ENCODE data around the gene NBR1. TPM values are rescaled to one million over a fixed set of nuclear protein-coding genes. Genes with fewer than 3 reads are reported as not detected.
A peak's percentile ranks its signal among the peaks of the same experiment; 100 is the strongest.

NBR1 gene
- total RNA-seq, 4 donors from 2014 or later, result 135 to 162 (median 145) TPM

DNA sequence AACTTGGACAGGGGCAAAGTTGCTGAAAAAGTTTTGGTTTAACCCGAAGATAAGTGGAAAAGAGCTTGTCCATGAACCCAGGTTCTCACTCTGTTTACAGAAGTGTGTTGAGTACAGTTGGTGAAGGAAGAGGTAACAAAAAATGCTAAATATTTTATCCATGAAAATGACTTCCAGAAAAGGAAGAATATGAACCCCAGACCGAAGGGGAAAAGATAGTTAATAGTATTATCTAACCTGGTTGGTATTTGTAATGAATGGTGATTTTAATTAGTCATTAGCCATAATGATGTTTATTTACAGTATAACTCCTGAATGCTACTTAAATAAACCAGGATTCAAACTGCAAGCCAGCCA is 40.1 kb downstream of the NBR1 start:
- intact Hi-C loops (cut with DNase I; ENCODE audit: low total_unique reads), result no loop called here
- in situ Hi-C loops (cut with MboI; ENCODE audit: low sequenced_read_pairs in 4 of 4), result loop anchor here in 1 of 4 donors (25.0 kb wide), 2 partner anchors 101 to 276 kb away; partner anchors contain the start of gene DHX8
- DNase-seq (no peak), ATAC-seq (no peak)
- Histone ChIP-seq H3K4me3 (peak overlapping the region; percentile 49 to 54 (median 52)), H3K4me1 (no peaks in the 10 kb centered on the region), H3K36me3 (peaks cover 8 to 69% of the 10 kb centered on the region in 2 donors), H3K9me3 (no peaks in the 10 kb centered on the region), H3K27ac (peak overlapping the region; percentile 51 to 70 (median 62)), H3K27me3 (no peaks in the 10 kb centered on the region)
- TF ChIP-seq, protein P1, sequence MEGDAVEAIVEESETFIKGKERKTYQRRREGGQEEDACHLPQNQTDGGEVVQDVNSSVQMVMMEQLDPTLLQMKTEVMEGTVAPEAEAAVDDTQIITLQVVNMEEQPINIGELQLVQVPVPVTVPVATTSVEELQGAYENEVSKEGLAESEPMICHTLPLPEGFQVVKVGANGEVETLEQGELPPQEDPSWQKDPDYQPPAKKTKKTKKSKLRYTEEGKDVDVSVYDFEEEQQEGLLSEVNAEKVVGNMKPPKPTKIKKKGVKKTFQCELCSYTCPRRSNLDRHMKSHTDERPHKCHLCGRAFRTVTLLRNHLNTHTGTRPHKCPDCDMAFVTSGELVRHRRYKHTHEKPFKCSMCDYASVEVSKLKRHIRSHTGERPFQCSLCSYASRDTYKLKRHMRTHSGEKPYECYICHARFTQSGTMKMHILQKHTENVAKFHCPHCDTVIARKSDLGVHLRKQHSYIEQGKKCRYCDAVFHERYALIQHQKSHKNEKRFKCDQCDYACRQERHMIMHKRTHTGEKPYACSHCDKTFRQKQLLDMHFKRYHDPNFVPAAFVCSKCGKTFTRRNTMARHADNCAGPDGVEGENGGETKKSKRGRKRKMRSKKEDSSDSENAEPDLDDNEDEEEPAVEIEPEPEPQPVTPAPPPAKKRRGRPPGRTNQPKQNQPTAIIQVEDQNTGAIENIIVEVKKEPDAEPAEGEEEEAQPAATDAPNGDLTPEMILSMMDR (IDR thresholded peaks at IDR 0.05 in 4 of 5, conservative IDR thresholded peaks at IDR 0.05 in 1 of 5), result no peak
- no peak for TF ChIP-seq POLR2A (IDR thresholded peaks at IDR 0.05)

DNA sequence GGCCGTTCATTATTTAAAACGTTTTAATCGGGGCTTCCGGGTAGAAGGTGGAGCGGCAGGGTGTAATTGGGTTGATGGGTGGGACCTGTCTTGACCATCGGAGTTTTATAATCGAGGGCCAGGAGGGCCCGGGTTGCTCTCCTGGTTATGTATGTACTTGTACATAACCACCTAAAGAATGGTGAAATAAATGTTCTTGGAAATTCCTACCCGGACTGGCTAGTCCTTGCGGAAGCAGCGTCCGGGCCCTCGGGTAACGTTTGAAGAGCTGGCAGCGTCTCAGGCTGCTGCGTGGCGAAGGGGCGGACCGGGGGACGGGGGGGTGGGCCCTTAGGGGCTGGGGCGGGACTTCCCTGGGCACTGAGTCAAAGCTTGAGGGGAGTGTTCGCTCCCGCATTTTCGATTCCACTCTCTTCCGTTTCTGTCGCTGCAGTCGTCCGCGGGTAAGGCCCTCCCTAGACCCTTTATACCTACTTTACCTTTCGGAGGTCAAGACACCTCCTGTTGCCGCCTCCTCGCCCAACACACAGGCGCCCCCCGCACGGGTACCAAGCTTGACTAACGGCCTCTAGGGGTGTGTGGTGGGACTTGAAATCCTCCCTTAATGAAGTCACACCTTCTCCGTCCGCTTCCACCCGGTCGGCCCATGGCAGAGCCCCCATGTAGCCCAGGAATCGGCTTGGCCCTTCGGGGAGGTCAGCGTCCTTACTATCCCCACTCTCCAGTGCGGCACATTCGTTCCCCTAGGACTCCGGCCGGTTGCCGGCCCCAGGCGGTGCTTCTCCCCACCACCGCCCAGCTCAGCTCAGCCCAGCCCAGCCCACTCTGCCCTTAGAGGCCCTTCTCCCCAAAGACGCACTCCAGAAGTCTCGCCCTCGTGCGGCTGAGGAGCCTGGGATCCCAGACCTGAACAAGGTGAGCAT is 40.7 kb downstream of the NBR1 start, which contains the start of gene TMEM106A:
Gene TMEM106A (plus strand): TSS at position 396 of the 923 bp plus-strand sequence. CDS start 1,167 bp downstream, outside the sequence.
- Histone ChIP-seq H3K4me3 (peak within 1 kb of the TSS; percentile 51 to 63 (median 54)), H3K9me3 (no peaks in the 10 kb centered on the region), H3K27ac (peak within 1 kb of the TSS; percentile 51 to 75 (median 62)), H3K4me1 (no peaks in the 10 kb centered on the region), H3K27me3 (no peaks in the 10 kb centered on the region), H3K36me3 (peaks cover 8 to 69% of the 10 kb centered on the region in 2 donors)
- intact Hi-C loops (cut with DNase I; ENCODE audit: low total_unique reads) (no loop called here), in situ Hi-C loops (cut with MboI; ENCODE audit: low sequenced_read_pairs in 4 of 4) (loop anchor here in 1 of 4 donors (25.0 kb wide), 2 partner anchors 101 to 276 kb away; partner anchors contain the start of gene DHX8)
- ATAC-seq, result peak; percentile 67 to 70
- peak; percentile 44 to 45 for DNase-seq
- TF ChIP-seq, protein P1 (IDR thresholded peaks at IDR 0.05 in 4 of 5, conservative IDR thresholded peaks at IDR 0.05 in 1 of 5), result peak in 2 of 5 experiments; percentile 13 to 20
- peak; percentile 4 to 19 for TF ChIP-seq POLR2A (IDR thresholded peaks at IDR 0.05)

DNA sequence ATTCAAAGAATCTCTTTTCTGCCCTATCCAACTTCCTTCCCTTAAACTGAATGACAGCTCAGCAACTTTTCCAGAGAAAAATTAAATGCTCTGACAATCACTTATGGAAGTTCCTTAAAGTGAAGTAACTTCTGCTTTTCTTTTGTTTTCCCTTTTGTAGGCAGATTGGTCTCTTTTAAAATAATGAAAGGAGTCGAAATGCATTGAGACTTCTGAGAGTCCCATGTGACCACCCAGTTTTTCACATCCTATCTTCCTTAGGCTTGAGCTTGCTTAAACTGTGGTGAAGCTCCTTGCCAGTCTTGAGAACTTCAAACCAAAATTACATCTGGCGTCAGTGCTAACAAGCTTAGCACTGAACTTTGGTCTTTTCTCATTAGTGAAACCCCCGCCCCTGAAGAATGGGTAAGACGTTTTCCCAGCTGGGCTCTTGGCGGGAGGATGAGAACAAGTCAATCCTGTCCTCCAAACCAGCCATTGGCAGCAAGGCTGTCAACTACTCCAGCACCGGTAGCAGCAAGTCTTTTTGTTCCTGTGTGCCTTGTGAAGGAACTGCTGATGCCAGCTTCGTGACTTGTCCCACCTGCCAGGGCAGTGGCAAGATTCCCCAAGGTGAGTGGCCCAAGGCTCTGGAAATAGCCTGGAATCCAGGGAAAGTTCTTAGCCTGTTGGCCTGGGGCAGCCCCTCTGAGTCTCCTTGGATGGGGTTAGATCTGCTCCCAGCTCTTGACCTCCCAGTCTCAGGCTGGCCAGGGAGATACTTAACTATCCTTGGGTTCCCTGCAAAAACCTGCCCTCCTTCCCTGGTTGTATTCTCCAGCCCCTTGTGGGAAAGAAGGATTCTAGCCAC is 41.9 kb downstream of the NBR1 start:
- TF ChIP-seq, protein P1 (IDR thresholded peaks at IDR 0.05 in 4 of 5, conservative IDR thresholded peaks at IDR 0.05 in 1 of 5), result no peak
- TF ChIP-seq POLR2A (IDR thresholded peaks at IDR 0.05), result no peak
- Histone ChIP-seq H3K36me3 (peaks cover 2 to 69% of the 10 kb centered on the region in 2 donors), H3K9me3 (no peaks in the 10 kb centered on the region), H3K4me3 (peak overlapping the region in 3 of 4 donors; percentile 53 to 63 (median 54)), H3K4me1 (no peaks in the 10 kb centered on the region), H3K27ac (peak overlapping the region in 2 of 4 donors; percentile 56 to 75), H3K27me3 (no peaks in the 10 kb centered on the region)
- ATAC-seq, result no peak
- no peak for DNase-seq
- in situ Hi-C loops (cut with MboI; ENCODE audit: low sequenced_read_pairs in 4 of 4), result loop anchor here in 1 of 4 donors (25.0 kb wide), 2 partner anchors 99 to 274 kb away; partner anchors contain the start of gene DHX8
- intact Hi-C loops (cut with DNase I; ENCODE audit: low total_unique reads), result loop anchor here (1.0 kb wide), 1 partner anchor 12 kb away; no protein-coding TSS in a partner anchor

DNA sequence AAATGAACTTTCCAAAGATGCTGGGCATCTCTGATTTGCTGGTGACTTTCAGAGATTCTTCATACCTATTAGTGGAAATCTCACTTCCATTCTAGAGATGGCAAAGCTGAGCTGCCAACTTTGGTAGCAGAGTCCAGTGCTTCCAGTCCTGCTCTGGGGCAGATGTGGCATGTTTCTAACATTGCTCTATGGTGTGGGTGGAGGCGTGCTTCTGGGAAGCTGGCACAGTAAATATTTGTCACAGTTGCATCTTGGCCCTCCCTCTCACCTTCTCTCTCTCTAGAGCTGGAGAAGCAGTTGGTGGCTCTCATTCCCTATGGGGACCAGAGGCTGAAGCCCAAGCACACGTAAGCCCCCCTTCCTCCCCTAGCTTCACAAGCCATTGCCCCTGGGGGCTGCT is 42.5 kb downstream of the NBR1 start:
- no peak overlapping the region for H3K27ac ChIP-seq
- H3K4me1 ChIP-seq, result no peaks in the 10 kb centered on the region
- no peak for DNase-seq
- no peak for ATAC-seq
- no peak for TF ChIP-seq POLR2A (IDR thresholded peaks at IDR 0.05)
- TF ChIP-seq, protein P1 (IDR thresholded peaks at IDR 0.05 in 4 of 5, conservative IDR thresholded peaks at IDR 0.05 in 1 of 5), result no peak
- no peaks in the 10 kb centered on the region for H3K27me3 ChIP-seq
- peaks cover 0 to 69% of the 10 kb centered on the region in 2 donors for H3K36me3 ChIP-seq
- intact Hi-C loops (cut with DNase I; ENCODE audit: low total_unique reads), result loop anchor here (1.0 kb wide), 1 partner anchor 12 kb away; no protein-coding TSS in a partner anchor
- in situ Hi-C loops (cut with MboI; ENCODE audit: low sequenced_read_pairs in 4 of 4), result loop anchor here in 1 of 4 donors (25.0 kb wide), 2 partner anchors 99 to 274 kb away; partner anchors contain the start of gene DHX8
- H3K9me3 ChIP-seq, result no peaks in the 10 kb centered on the region
- H3K4me3 ChIP-seq, result no peak overlapping the region
